GM21447 (cell line): ENCODE data around the gene COPS3.

Experiments used
- ATAC-seq: cut with Tn5 transposase; IDR thresholded peaks from one replicate; pipeline ENCODE4 v1.9.1; 2021; ENCODE audit not compliant: unreplicated experiment

Gene COPS3

DNA sequence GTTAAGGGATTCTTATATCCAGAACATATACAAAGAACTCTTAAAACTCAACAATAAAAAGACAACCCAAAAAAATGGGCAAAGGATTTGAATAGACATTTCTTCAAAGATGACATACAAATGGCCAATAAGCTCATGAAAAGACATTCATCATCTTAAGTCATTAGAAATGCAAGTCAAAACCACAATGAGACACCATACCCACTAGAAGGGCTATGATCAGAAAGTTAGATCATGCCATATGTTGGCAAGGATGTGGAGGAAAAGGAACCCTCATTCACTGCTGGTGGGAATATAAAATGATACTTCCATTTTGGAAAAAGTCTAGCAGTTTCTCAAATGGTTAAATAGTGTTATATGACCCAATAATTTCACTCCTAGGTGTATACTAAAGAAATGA is 84.3 kb downstream of the COPS3 start:
- ATAC-seq = no peak
